Kidney (tissue), 14 donors: Measurements from ENCODE around the gene PATJ. TPM values are rescaled to one million over a fixed set of nuclear protein-coding genes. Genes with fewer than 3 reads are reported as not detected.
"Not testable (repeated sequence)": the region's sequence is repeated elsewhere in the genome, so short reads cannot be mapped to it uniquely, and the experiment has no call there.

Experiments
- DNase-seq, 5 donors: peaks; one replicate each; pipeline ENCODE4 v3.0.0-alpha.2; 2013 to 2020
- FAIRE-seq: peaks from 2 replicates; lab custom pipeline; 2012; peaks lifted over from hg19 to GRCh38; lab: Jason Lieb, UNC
- H3K27ac ChIP-seq, 2 donors: one replicate each; pipeline ENCODE4 v1.7.0; 2013; ENCODE audit warnings: low read depth in 2 of 2, low read length in 2 of 2, inconsistent platforms in 1 of 2
- H3K27me3 ChIP-seq: one replicate; pipeline ENCODE4 v1.7.1; 2013; ENCODE audit warnings: low read length, inconsistent platforms; ENCODE audit not compliant: control insufficient read depth, insufficient read depth
- H3K36me3 ChIP-seq, 3 donors: one replicate each; pipeline versions ENCODE4 v1.7.0 to v1.7.1; 2013; ENCODE audit warnings: low read length in 3 of 3, control low read depth in 1 of 3, inconsistent platforms in 1 of 3; ENCODE audit not compliant: insufficient read depth in 3 of 3, control insufficient read depth in 2 of 3
- H3K4me1 ChIP-seq, 3 donors: one replicate each; pipeline versions ENCODE4 v1.7.0 to v1.7.1; 2013; ENCODE audit warnings: low read length in 3 of 3, inconsistent platforms in 1 of 3, low read depth in 1 of 3; ENCODE audit not compliant: control insufficient read depth in 2 of 3, insufficient read depth in 2 of 3
- H3K4me3 ChIP-seq, 3 donors: one replicate each; pipeline versions ENCODE4 v1.7.0 to v1.8.1; 2013; ENCODE audit warnings: low read length in 3 of 3, control low read depth in 1 of 3, inconsistent platforms in 1 of 3
- H3K9ac ChIP-seq, 3 donors: one replicate each; pipeline versions ENCODE4 v1.7.0 to v1.7.1; 2013; ENCODE audit warnings: low read length in 3 of 3, control low read depth in 1 of 3, inconsistent platforms in 1 of 3
- H3K9me3 ChIP-seq, 3 donors: one replicate each; pipeline versions ENCODE4 v1.7.0 to v1.7.1; 2013; ENCODE audit warnings: low read length in 3 of 3, control low read depth in 1 of 3, inconsistent platforms in 1 of 3; ENCODE audit not compliant: control insufficient read depth in 2 of 3, insufficient read depth in 1 of 3
- intact Hi-C: fragments of 100-400 bp; cut with DNase I; formaldehyde crosslinking; loops from one replicate; pipeline ENCODE4 v1.11.1; 2022
- polyA plus RNA-seq: library from polyadenylated mRNA; stranded (reverse); fragments of 350-450 nt; fragmentation: Illumina TruSeq; extraction: RNeasy Lipid Tissue Mini Kit (QIAGEN cat#74804); gene quantifications from one replicate; pipeline ENCODE4 v1.2.3, GENCODE V29; 2014; ENCODE audit warnings: low read depth, low replicate concordance; ENCODE audit not compliant: insufficient read depth
- total RNA-seq: library from RNA; stranded (reverse); fragmentation: NEBNext Ultra II Directional; extraction: Animal tissue kit (Norgen Biotek cat#: 25700); gene quantifications from one replicate; pipeline ENCODE4 v1.2.1, GENCODE V29; 2021
- TF ChIP-seq, protein P1 (sequence below): IDR thresholded peaks from 3 replicates; pipeline ENCODE4 v1.5.1; 2012; ENCODE audit warnings: mild to moderate bottlenecking, moderate library complexity, borderline replicate concordance; ENCODE audit not compliant: insufficient read depth; ENCODE audit errors: extremely low read depth
- donor health status: control.
- donor health status: control.
- donor health status: control.
- donor health status: control.
- donor health status: control.
- donor health status: DM: yes; HTN: yes; CAD: no.
- donor health status: Normal renal cell carcinoma (clear cell type).

The PATJ gene
- total and polyA plus RNA-seq, 2 donors from 2014 or later: 44.0 to 98.0 TPM

DNA sequence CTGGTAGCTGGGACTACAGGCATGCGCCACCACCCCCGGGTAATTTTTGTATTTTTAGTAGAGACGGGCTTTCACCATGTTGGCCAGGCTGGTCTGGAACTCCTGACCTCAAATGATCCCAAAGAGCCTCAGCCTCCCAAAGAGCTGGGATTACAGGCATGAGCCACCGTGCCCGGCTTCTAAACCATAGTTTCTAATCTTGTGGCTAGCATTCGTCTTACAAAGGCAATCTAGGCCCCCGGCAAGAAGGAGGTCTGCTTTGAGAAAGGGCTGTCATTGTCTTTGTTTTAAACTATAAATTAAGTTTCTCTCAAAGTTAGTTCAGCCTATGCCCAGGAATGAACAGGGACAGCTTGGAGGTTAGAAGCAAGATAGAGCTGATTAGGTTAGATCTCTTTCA, 442.1 kb downstream of the PATJ start:
- H3K4me3 ChIP-seq: no peak overlapping the region
- H3K9ac ChIP-seq: no peak overlapping the region
- FAIRE-seq (no peak), DNase-seq (no peak)
- no peaks in the 10 kb centered on the region for H3K4me1 ChIP-seq
- H3K27ac ChIP-seq: no peak overlapping the region
- no peaks in the 10 kb centered on the region for H3K9me3 ChIP-seq
- no peaks in the 10 kb centered on the region for H3K36me3 ChIP-seq
- H3K27me3 ChIP-seq: no peaks in the 10 kb centered on the region
- intact Hi-C loops: loop anchor here (5.0 kb wide), 1 partner anchor 223 kb away; no protein-coding TSS in a partner anchor
- TF ChIP-seq, protein P1, sequence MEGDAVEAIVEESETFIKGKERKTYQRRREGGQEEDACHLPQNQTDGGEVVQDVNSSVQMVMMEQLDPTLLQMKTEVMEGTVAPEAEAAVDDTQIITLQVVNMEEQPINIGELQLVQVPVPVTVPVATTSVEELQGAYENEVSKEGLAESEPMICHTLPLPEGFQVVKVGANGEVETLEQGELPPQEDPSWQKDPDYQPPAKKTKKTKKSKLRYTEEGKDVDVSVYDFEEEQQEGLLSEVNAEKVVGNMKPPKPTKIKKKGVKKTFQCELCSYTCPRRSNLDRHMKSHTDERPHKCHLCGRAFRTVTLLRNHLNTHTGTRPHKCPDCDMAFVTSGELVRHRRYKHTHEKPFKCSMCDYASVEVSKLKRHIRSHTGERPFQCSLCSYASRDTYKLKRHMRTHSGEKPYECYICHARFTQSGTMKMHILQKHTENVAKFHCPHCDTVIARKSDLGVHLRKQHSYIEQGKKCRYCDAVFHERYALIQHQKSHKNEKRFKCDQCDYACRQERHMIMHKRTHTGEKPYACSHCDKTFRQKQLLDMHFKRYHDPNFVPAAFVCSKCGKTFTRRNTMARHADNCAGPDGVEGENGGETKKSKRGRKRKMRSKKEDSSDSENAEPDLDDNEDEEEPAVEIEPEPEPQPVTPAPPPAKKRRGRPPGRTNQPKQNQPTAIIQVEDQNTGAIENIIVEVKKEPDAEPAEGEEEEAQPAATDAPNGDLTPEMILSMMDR: no peak

DNA sequence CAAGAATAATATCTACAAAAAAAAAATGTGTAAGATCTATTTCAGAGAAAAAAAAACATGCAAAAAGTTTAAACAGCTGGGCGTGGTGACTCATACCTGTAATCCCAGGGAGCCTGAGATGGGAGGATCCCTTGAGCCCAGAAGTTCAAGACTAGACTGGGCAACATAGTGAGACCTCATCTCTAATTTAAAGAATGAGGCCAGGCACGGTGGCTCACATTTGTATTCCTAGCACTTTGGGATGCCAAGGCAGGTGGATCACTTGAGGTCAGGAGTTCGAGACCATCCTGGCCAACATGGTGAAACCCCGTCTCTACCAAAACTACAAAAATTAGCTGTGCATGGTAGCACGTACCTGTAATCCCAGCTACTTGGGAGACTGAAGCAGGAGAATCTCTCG, 443.0 kb downstream of the PATJ start:
- H3K27ac ChIP-seq, H3K4me3 ChIP-seq, H3K27me3 ChIP-seq, H3K9ac ChIP-seq, H3K9me3 ChIP-seq, H3K4me1 ChIP-seq, DNase-seq, intact Hi-C loops, FAIRE-seq, H3K36me3 ChIP-seq: not testable (repeated sequence)

DNA sequence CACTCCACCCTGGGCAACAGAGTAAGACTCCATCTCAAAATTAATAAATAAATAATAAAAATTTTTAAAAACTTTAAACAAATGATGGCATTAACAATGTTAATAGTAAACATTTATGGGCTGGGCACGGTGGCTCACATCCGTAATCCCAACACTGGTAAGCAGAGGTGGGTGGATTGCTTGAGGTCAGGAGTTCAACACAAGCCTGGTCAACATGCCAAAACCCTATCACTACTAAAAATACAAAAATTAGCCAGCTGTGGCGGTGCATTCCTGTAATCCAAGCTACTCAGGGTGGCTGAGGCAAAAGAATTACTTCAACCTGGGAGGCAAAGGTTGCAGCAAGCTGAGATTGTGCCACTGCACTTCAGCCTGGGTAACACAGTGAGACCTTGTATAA, 443.4 kb downstream of the PATJ start:
- H3K9me3 ChIP-seq: no peaks in the 10 kb centered on the region
- H3K36me3 ChIP-seq: no peaks in the 10 kb centered on the region
- DNase-seq (no peak), FAIRE-seq (no peak)
- H3K27ac ChIP-seq: no peak overlapping the region
- no peak overlapping the region for H3K9ac ChIP-seq
- H3K4me3 ChIP-seq: no peak overlapping the region
- H3K4me1 ChIP-seq: no peaks in the 10 kb centered on the region
- no peaks in the 10 kb centered on the region for H3K27me3 ChIP-seq
- intact Hi-C loops: no loop called here
- TF ChIP-seq, protein P1: no peak

DNA sequence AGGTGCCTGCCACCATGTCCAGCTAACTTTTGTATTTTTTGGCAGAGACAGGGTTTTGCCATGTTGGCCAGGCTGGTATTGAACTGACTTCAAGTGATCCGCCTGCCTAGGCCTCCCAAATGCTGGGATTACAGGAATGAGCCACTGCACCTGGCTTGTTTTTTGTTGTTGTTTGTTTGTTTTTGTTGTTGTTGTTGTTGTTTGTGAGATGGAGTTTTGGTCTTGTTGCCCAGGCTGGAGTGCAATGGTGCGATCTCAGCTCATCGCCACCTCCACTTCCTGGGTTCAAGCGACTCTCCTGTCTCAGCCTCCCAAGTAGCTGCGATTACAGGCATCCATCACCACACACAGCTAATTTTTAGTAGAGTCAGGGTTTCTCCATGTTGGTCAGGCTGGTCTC, 445.3 kb downstream of the PATJ start:
- no peak overlapping the region for H3K4me3 ChIP-seq
- H3K27ac ChIP-seq: no peak overlapping the region
- DNase-seq (no peak), FAIRE-seq (no peak)
- H3K27me3 ChIP-seq: no peaks in the 10 kb centered on the region
- TF ChIP-seq, protein P1: no peak
- H3K9me3 ChIP-seq: no peaks in the 10 kb centered on the region
- intact Hi-C loops: no loop called here
- H3K36me3 ChIP-seq: no peaks in the 10 kb centered on the region
- H3K4me1 ChIP-seq: no peaks in the 10 kb centered on the region
- no peak overlapping the region for H3K9ac ChIP-seq
